NB4 (cell line): Measurements from ENCODE around the gene CCL5.

Experiments
- MYC ChIP-seq: IDR thresholded peaks from 2 replicates; pipeline ENCODE4 v1.6.1; 2011; ENCODE audit warnings: low read depth, low read length
- POLR2A ChIP-seq: IDR thresholded peaks from 2 replicates; pipeline ENCODE4 v1.6.1; 2011; ENCODE audit warnings: mild to moderate bottlenecking; ENCODE audit not compliant: insufficient read length; ENCODE audit errors: extremely low read depth
- TF ChIP-seq, protein P1 (sequence below): IDR thresholded peaks from one replicate; pipeline ENCODE4 v1.5.1; 2012; ENCODE audit warnings: low read depth, low read length
- TF ChIP-seq, protein P2 (sequence below): IDR thresholded peaks from 2 replicates; pipeline ENCODE4 v1.6.1; 2011; ENCODE audit warnings: low read depth, low read length

DNA sequence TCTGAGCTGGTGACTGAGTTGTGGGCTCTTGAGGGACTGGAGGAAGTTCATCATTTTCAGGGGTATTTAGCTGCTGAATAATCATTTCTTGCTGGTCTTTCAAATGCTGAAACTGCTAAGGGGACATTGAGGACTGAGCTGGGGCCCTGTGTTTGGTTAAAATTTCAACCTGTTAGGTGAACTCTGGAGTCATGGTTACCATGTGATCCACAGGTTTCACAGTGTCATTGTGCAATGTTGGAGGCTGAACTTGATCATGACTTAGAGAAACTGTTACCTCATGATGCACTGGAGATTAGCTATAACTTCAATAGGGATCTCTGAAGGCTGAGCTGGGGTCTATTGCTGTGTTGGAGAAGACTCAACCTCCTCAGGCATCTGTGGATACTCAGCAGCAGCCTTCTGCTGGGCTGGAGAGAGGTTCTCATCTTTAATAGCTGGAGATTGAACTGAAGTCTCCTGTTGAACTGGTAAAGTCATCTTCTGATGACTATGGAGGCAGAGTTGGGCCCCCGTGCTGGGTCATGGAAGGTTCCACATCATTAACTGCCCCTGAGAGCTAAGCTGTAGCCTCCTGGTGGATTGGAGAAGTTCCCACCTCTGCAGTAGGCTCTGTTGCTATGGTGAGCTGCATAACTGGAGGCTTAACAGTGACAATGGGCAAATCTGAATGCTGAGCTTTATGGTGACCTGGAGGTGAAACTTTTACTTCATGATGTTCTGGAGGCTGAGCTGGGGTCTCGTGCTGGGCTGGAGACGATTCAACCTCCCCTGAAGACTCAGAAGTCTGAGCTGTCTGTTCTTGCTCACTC is 35.2 kb upstream of the CCL5 start:
- TF ChIP-seq, protein P1, sequence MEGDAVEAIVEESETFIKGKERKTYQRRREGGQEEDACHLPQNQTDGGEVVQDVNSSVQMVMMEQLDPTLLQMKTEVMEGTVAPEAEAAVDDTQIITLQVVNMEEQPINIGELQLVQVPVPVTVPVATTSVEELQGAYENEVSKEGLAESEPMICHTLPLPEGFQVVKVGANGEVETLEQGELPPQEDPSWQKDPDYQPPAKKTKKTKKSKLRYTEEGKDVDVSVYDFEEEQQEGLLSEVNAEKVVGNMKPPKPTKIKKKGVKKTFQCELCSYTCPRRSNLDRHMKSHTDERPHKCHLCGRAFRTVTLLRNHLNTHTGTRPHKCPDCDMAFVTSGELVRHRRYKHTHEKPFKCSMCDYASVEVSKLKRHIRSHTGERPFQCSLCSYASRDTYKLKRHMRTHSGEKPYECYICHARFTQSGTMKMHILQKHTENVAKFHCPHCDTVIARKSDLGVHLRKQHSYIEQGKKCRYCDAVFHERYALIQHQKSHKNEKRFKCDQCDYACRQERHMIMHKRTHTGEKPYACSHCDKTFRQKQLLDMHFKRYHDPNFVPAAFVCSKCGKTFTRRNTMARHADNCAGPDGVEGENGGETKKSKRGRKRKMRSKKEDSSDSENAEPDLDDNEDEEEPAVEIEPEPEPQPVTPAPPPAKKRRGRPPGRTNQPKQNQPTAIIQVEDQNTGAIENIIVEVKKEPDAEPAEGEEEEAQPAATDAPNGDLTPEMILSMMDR: no peak
- TF ChIP-seq POLR2A: no peak
- TF ChIP-seq, protein P2, sequence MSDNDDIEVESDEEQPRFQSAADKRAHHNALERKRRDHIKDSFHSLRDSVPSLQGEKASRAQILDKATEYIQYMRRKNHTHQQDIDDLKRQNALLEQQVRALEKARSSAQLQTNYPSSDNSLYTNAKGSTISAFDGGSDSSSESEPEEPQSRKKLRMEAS: no peak
- TF ChIP-seq MYC: no peak
